ENCODE data around the gene TRAPPC11. TPM values are rescaled to one million over a fixed set of nuclear protein-coding genes. Genes with fewer than 3 reads are reported as not detected.

The TRAPPC11 gene
- total RNA-seq, 1 donor from 2014 or later, result 40.3 TPM

GRCh38 chr4:183636923-183637322 lies 22.2 kb upstream of the TRAPPC11 start:
- no peak overlapping the region for H3K4me3 ChIP-seq

DNA sequence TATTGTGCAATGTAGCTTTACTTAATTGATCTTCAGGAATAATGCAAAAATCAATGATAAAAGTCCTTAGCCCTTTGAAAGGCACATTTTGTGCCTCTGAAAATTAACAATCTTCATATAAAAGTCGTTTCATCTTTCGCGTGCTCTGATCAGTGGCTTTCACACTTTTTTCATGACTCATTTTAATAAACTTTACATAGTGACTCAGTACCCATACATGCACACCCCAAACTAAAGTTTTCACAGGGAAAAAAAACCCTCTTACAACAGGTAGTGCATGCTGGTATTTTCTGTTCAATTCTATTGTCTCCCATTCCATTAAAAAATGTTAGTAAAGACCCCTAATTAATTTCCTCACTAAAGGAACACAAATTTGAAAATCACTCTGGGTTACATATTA lies 21.6 kb upstream of the TRAPPC11 start:
- no peak for DNase-seq (ENCODE audit: extremely low spot score in 2 of 2)
- TF ChIP-seq, protein P1, sequence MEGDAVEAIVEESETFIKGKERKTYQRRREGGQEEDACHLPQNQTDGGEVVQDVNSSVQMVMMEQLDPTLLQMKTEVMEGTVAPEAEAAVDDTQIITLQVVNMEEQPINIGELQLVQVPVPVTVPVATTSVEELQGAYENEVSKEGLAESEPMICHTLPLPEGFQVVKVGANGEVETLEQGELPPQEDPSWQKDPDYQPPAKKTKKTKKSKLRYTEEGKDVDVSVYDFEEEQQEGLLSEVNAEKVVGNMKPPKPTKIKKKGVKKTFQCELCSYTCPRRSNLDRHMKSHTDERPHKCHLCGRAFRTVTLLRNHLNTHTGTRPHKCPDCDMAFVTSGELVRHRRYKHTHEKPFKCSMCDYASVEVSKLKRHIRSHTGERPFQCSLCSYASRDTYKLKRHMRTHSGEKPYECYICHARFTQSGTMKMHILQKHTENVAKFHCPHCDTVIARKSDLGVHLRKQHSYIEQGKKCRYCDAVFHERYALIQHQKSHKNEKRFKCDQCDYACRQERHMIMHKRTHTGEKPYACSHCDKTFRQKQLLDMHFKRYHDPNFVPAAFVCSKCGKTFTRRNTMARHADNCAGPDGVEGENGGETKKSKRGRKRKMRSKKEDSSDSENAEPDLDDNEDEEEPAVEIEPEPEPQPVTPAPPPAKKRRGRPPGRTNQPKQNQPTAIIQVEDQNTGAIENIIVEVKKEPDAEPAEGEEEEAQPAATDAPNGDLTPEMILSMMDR (IDR thresholded peaks at IDR 0.05), result no peak
- H3K4me3 ChIP-seq, result no peak overlapping the region
- intact Hi-C loops (cut with DNase I), result no loop called here
- H3K36me3 ChIP-seq, result peaks cover 0 to 8% of the 10 kb centered on the region in 2 donors
- H3K27me3 ChIP-seq, result no peaks in the 10 kb centered on the region
- no peak overlapping the region for H3K27ac ChIP-seq
- no peaks in the 10 kb centered on the region for H3K9me3 ChIP-seq
- no peaks in the 10 kb centered on the region for H3K4me1 ChIP-seq

More at GRCh38 chr4:183636923-183637322, 22.2 kb upstream of the TRAPPC11 start:
- DNase-seq (ENCODE audit: extremely low spot score in 2 of 2), result peak in 1 of 2 donors; percentile 44
- H3K27ac ChIP-seq, result no peak overlapping the region
- H3K4me1 ChIP-seq, result no peaks in the 10 kb centered on the region
- H3K36me3 ChIP-seq, result peaks cover 0 to 8% of the 10 kb centered on the region in 2 donors
- no peaks in the 10 kb centered on the region for H3K27me3 ChIP-seq
- H3K9me3 ChIP-seq, result no peaks in the 10 kb centered on the region
- TF ChIP-seq, protein P1 (IDR thresholded peaks at IDR 0.05), result no peak
- no peak for TF ChIP-seq POLR2AphosphoS5 (IDR thresholded peaks at IDR 0.05; ENCODE audit: insufficient read depth in 1 of 2, low read depth in 1 of 2)
- TF ChIP-seq POLR2A (IDR thresholded peaks at IDR 0.05), result no peak
- intact Hi-C loops (cut with DNase I), result no loop called here

GRCh38 chr4:183638436-183638835 lies 20.7 kb upstream of the TRAPPC11 start:
- Histone ChIP-seq H3K4me3 (no peak overlapping the region), H3K27ac (no peak overlapping the region)

DNA sequence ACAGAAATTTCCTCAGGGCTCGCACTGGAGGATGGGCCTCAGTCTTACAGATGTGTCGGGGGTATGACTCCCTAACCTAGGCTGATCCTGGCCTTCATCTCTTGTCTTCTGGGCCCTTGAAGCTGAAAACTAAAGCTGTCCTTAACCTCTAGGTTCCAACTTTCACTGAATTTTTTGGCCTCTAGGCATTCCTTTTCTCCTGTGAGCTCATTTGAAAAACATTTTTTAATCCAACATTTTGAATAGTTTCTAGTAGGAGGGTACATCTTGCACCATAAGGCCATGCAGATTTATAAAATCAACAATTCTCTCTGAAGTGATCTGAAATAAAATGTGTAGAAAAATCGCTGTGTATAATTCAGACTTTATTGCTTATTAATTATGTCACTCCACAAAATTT lies 19.8 kb upstream of the TRAPPC11 start:
- H3K27me3 ChIP-seq, result no peaks in the 10 kb centered on the region
- H3K9me3 ChIP-seq, result no peaks in the 10 kb centered on the region
- H3K4me1 ChIP-seq, result no peaks in the 10 kb centered on the region
- no peak overlapping the region for H3K27ac ChIP-seq
- DNase-seq (ENCODE audit: extremely low spot score in 2 of 2), result no peak
- TF ChIP-seq POLR2A (IDR thresholded peaks at IDR 0.05), result no peak
- no peak for TF ChIP-seq POLR2AphosphoS5 (IDR thresholded peaks at IDR 0.05; ENCODE audit: insufficient read depth in 1 of 2, low read depth in 1 of 2)
- TF ChIP-seq, protein P1 (IDR thresholded peaks at IDR 0.05), result no peak
- H3K36me3 ChIP-seq, result peaks cover 0 to 8% of the 10 kb centered on the region in 2 donors
- intact Hi-C loops (cut with DNase I), result no loop called here
- H3K4me3 ChIP-seq, result no peak overlapping the region

More at GRCh38 chr4:183638436-183638835, 20.7 kb upstream of the TRAPPC11 start:
- no peak for TF ChIP-seq POLR2A (IDR thresholded peaks at IDR 0.05)
- no peak for TF ChIP-seq POLR2AphosphoS5 (IDR thresholded peaks at IDR 0.05; ENCODE audit: insufficient read depth in 1 of 2, low read depth in 1 of 2)
- TF ChIP-seq, protein P1 (IDR thresholded peaks at IDR 0.05), result no peak
- H3K36me3 ChIP-seq, result peaks cover 0 to 8% of the 10 kb centered on the region in 2 donors
- DNase-seq (ENCODE audit: extremely low spot score in 2 of 2), result no peak
- no peaks in the 10 kb centered on the region for H3K27me3 ChIP-seq
- intact Hi-C loops (cut with DNase I), result no loop called here
- no peaks in the 10 kb centered on the region for H3K4me1 ChIP-seq
- no peaks in the 10 kb centered on the region for H3K9me3 ChIP-seq

GRCh38 chr4:183645326-183645725 lies 13.8 kb upstream of the TRAPPC11 start:
- intact Hi-C loops (cut with DNase I), result no loop called here
- Histone ChIP-seq H3K36me3 (peaks cover 0 to 32% of the 10 kb centered on the region in 2 donors), H3K4me3 (no peak overlapping the region), H3K27me3 (no peaks in the 10 kb centered on the region), H3K27ac (no peak overlapping the region), H3K9me3 (no peaks in the 10 kb centered on the region), H3K4me1 (no peaks in the 10 kb centered on the region)
- no peak for TF ChIP-seq POLR2A (IDR thresholded peaks at IDR 0.05)
- no peak for TF ChIP-seq POLR2AphosphoS5 (IDR thresholded peaks at IDR 0.05; ENCODE audit: insufficient read depth in 1 of 2, low read depth in 1 of 2)
- TF ChIP-seq, protein P1 (IDR thresholded peaks at IDR 0.05), result no peak
- DNase-seq (ENCODE audit: extremely low spot score in 2 of 2), result no peak
